WI38 (cell line): ENCODE results near the gene SPINK1.

Experiments used
- H3K4me3 ChIP-seq: 2 replicates; pipeline ENCODE4 v1.5.1; 2011; ENCODE audit warnings: low read depth, mild to moderate bottlenecking, control low read depth, low read length
- TF ChIP-seq, protein P1 (sequence below): IDR thresholded peaks from 2 replicates; pipeline ENCODE4 v1.5.1; 2012; ENCODE audit warnings: low read depth, mild to moderate bottlenecking, control low read depth, low read length

The SPINK1 gene

DNA sequence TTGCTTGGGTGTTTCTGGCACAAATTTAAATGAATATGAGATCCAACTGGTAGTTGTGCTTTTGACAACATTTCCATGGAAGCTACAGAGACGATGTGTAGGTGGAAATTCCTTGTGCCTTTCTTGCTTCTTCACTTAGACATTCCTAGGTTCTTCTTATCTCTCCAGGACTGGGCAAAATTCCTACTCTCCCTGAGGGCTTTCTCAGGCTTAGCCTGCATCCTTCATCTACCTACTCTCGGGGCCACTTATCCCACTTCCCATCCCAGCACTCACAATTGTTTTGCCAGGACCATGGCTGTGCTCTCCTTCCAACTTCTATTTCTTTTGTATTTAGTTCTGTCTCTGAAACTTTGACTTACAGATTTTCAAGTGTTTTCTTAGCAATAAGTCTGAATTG, 17.8 kb upstream of the SPINK1 start:
- TF ChIP-seq, protein P1, sequence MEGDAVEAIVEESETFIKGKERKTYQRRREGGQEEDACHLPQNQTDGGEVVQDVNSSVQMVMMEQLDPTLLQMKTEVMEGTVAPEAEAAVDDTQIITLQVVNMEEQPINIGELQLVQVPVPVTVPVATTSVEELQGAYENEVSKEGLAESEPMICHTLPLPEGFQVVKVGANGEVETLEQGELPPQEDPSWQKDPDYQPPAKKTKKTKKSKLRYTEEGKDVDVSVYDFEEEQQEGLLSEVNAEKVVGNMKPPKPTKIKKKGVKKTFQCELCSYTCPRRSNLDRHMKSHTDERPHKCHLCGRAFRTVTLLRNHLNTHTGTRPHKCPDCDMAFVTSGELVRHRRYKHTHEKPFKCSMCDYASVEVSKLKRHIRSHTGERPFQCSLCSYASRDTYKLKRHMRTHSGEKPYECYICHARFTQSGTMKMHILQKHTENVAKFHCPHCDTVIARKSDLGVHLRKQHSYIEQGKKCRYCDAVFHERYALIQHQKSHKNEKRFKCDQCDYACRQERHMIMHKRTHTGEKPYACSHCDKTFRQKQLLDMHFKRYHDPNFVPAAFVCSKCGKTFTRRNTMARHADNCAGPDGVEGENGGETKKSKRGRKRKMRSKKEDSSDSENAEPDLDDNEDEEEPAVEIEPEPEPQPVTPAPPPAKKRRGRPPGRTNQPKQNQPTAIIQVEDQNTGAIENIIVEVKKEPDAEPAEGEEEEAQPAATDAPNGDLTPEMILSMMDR = no peak

DNA sequence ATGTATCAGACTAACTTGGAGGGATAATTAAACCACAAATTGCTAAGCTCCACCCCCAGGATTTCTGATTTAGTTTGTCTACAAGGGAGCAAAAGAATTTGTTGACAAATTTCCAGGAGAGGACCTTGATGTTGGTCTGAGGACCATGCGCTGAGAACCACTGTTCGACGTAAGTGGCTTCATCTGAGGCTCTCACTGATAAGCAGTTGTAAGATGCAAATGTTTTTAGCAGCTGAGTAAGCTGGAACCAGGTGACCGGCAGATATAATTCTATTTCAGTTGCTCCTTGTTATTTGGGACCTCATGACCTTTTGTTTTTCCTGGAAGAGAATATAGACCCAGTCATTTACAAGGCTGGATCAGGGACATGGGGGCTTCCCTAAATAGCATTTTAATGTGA, 14.1 kb upstream of the SPINK1 start:
- H3K4me3 ChIP-seq = no peak overlapping the region
- TF ChIP-seq, protein P1 = no peak

More for the DNA sequence above, 17.8 kb upstream of the SPINK1 start:
- H3K4me3 ChIP-seq = no peak overlapping the region

GRCh38 chr5:147844846-147845245, 13.4 kb upstream of the SPINK1 start:
- H3K4me3 ChIP-seq = no peak overlapping the region
- TF ChIP-seq, protein P1 = no peak

DNA sequence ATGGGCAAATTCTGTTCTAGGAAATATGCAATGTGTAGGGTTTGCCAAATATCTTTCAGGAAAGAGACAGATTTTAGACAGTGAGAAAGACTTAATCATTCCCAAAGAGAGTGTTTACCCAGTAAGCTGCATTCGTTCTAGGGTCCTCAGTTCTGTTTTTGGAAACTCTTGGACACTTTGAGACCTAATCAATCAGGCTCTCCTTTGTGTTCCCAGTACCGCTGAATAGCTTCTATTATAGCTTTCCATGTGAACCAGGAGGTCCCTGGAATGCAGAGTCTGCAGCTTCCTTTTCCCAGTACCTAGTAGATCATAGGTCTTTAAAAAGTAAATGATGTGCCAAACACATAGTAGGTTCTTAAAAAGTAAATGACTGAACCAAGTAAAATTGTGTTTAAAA, 11.4 kb upstream of the SPINK1 start:
- TF ChIP-seq, protein P1 = no peak
- H3K4me3 ChIP-seq = no peak overlapping the region

- TF ChIP-seq, protein P1 = no peak
- no peak overlapping the region for H3K4me3 ChIP-seq
Measured at GRCh38 chr5:147836439-147836838, 5.0 kb upstream of the SPINK1 start.

- H3K4me3 ChIP-seq = no peak overlapping the region
- TF ChIP-seq, protein P1 = no peak
Measured at GRCh38 chr5:147835386-147835798, 3.9 kb upstream of the SPINK1 start.

- TF ChIP-seq, protein P1 = no peak
- H3K4me3 ChIP-seq = no peak overlapping the region
Measured at GRCh38 chr5:147832541-147832940, 1.1 kb upstream of the SPINK1 start.
